ENCODE measurements around the gene PNPLA5. TPM values are rescaled to one million over a fixed set of nuclear protein-coding genes. Genes with fewer than 3 reads are reported as not detected.

PNPLA5 gene
- polyA plus RNA-seq, 1 experiment = not detected

DNA sequence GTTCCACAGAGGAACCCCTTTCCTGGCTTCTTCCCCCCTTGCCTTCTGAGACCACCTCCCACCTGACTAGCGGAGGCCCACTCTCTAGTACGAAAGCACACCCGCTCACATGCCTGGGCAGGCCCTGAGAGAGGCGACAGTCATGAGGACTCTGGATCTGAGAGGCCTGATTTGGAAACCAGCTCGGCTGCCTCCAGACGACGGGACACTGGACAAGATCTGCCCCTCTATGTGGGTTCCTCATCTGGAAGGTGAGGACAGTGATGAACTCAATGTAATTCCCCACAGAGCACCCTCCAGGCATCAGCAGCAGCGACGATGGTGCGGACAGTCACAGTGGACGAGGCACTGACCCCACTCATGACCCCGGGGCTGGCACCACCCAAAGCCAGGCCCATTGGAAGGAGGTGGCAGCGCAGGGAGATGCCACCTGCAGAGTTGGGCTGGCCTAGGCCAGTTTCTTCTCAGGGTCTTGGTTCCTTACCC is 37.0 kb downstream of the PNPLA5 start:
- Histone ChIP-seq H3K4me3 (ENCODE audit: low read depth, low read length) (no peak overlapping the region), H3K27me3 (ENCODE audit: control insufficient read depth, insufficient read depth, low read length) (peaks cover under 1% of the 10 kb centered on the region), H3K36me3 (ENCODE audit: control insufficient read depth, insufficient read depth, low read length) (no peaks in the 10 kb centered on the region)
- TF ChIP-seq, protein P1, sequence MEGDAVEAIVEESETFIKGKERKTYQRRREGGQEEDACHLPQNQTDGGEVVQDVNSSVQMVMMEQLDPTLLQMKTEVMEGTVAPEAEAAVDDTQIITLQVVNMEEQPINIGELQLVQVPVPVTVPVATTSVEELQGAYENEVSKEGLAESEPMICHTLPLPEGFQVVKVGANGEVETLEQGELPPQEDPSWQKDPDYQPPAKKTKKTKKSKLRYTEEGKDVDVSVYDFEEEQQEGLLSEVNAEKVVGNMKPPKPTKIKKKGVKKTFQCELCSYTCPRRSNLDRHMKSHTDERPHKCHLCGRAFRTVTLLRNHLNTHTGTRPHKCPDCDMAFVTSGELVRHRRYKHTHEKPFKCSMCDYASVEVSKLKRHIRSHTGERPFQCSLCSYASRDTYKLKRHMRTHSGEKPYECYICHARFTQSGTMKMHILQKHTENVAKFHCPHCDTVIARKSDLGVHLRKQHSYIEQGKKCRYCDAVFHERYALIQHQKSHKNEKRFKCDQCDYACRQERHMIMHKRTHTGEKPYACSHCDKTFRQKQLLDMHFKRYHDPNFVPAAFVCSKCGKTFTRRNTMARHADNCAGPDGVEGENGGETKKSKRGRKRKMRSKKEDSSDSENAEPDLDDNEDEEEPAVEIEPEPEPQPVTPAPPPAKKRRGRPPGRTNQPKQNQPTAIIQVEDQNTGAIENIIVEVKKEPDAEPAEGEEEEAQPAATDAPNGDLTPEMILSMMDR (IDR thresholded peaks at IDR 0.05; ENCODE audit: insufficient read depth, low read depth, low read length) = no peak
- ChIA-PET CTCF (no interaction called here), POLR2A (no interaction called here)
- no peak for DNase-seq (ENCODE audit: low read depth)

DNA sequence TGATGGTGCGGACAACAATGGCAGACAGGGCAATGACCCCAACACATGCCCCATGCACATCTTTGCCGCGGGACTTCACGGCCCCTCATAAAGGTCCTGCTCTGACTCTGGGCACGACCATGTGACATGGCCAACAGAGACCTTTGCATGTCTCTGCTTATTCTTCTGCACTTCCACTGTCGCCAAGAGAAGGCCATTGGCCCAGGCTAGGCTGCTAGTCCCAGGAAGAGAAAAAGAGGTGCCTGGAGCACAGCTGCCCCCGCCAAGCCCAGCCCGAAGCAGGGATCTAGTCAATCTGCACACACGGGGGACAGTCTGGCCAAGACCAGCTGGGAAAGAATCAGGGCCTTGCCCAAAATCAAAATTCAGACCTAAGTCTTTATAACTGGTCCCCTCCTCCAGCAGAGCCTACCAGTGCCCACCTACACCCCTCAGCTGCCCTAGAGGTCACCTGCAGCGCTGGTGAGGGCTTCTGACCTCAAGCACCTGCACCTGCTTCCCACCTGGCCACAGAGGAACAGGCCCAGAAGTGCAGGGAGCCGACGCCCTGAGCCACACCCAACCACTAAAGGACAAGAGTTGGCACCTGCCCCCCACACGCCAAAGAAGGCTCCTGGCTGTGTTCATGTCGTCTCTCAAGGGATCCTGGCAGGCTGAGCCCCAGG is 37.6 kb downstream of the PNPLA5 start:
- Histone ChIP-seq H3K36me3 (ENCODE audit: control insufficient read depth, insufficient read depth, low read length) (no peaks in the 10 kb centered on the region), H3K4me3 (ENCODE audit: low read depth, low read length) (no peak overlapping the region), H3K27me3 (ENCODE audit: control insufficient read depth, insufficient read depth, low read length) (peaks cover 2% of the 10 kb centered on the region)
- DNase-seq (ENCODE audit: low read depth) = no peak
- POLR2A ChIA-PET = no interaction called here
- CTCF ChIA-PET = interaction anchor here (0.6 kb wide), 1 partner anchor 529 kb away, joined by 5 read pairs; no protein-coding TSS in a partner anchor
- TF ChIP-seq, protein P1 (IDR thresholded peaks at IDR 0.05; ENCODE audit: insufficient read depth, low read depth, low read length) = no peak

DNA sequence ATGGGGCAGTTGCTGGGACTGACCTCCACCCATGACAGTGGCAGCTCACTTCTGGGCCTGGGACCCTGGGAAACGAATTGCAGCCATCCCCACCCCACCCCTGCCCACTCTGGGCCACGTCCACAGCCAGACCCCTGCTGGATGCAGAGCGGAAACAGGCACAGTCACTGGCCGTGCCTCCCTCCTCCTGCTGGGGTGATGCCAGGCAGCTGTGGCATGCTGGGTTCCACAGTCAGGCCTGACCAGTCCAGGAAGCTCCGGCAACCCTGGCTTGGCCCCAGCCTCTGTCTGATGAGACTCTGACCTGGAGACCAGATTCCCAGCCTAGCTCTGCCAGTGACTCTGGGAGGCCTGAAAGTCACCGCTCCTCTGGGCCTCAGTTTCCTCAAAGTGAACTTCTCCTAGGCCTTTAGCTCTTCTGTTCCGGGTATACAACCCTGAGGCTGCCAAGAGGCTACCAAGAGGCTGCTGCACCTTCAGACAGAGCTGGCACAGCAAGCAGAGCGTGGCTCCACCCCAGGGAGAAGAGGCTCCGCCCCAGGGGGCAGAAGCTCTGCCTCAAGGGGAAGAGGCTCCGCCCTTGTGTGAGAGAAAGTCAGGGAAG is 38.4 kb downstream of the PNPLA5 start:
- H3K27me3 ChIP-seq (ENCODE audit: control insufficient read depth, insufficient read depth, low read length) = peaks cover 4% of the 10 kb centered on the region
- no peak overlapping the region for H3K4me3 ChIP-seq (ENCODE audit: low read depth, low read length)
- TF ChIP-seq, protein P1 (IDR thresholded peaks at IDR 0.05; ENCODE audit: insufficient read depth, low read depth, low read length) = no peak
- H3K36me3 ChIP-seq (ENCODE audit: control insufficient read depth, insufficient read depth, low read length) = no peaks in the 10 kb centered on the region
- POLR2A ChIA-PET = no interaction called here
- CTCF ChIA-PET = interaction anchor here (1.1 kb wide), 1 partner anchor 32 kb away, joined by 3 read pairs; no protein-coding TSS in a partner anchor
- no peak for DNase-seq (ENCODE audit: low read depth)

DNA sequence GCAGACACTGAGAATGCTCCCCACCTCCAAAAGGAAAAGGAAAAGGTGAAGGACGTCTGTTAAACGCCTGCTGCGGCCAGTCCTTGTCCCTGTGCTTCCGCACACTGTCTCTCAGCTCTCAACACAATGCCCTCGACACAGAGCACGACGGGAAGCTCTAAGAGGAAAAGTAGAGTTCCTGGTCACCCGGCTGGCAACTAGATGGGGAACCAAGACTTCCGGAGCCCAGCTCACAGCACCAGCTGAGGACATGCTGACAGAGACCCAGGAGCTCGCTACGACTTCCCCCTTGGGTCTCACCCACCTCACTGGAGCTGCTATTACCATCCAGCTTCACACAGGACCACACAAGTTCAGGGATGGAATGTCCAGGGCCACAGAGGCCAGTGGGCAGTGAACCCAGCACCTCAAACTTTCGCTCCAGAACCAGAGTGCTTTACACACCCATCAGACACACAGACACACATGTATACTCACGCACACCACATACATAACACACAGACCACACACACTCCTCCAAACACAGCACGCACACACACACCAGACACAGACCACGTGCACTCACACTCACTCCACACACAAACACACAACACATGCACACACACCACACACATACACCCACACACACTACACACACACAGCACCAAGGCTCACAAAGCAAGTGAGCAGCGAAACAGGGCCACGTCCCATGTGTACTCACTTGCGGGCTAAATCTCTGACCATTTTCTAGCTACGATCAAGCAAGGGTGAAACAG is 39.1 kb downstream of the PNPLA5 start:
- TF ChIP-seq, protein P1 (IDR thresholded peaks at IDR 0.05; ENCODE audit: insufficient read depth, low read depth, low read length) = no peak
- ChIA-PET CTCF (interaction anchor here (1.1 to 1.2 kb wide), 2 partner anchors 10 to 32 kb away, joined by 3 to 6 read pairs; no protein-coding TSS in a partner anchor), POLR2A (no interaction called here)

DNA sequence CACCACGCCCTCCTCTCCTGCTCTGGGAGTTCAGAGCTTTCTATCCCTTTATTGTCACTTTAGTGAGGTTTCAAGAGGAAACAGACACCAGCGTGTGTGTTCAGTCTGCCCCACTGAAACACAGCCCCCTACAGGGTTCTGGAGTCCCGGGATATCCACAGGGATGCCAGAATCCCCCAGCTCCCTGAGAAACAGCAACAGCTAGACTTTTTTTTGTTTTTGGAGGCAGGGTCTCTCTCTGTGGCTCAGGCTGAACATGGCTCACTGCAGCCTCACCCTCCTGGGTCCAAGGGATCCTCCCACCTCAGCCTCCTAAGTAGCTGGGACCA is 39.9 kb downstream of the PNPLA5 start:
- Histone ChIP-seq H3K4me3 (ENCODE audit: low read depth, low read length) (no peak overlapping the region), H3K27me3 (ENCODE audit: control insufficient read depth, insufficient read depth, low read length) (peaks cover 4% of the 10 kb centered on the region), H3K36me3 (ENCODE audit: control insufficient read depth, insufficient read depth, low read length) (no peaks in the 10 kb centered on the region)
- no peak for DNase-seq (ENCODE audit: low read depth)
- ChIA-PET CTCF (interaction anchor here (0.6 to 1.2 kb wide), 3 partner anchors 9 to 774 kb away, joined by 3 to 6 read pairs (median 3); no protein-coding TSS in a partner anchor), POLR2A (no interaction called here)
- TF ChIP-seq, protein P1 (IDR thresholded peaks at IDR 0.05; ENCODE audit: insufficient read depth, low read depth, low read length) = no peak

More for the DNA sequence above, 39.1 kb downstream of the PNPLA5 start:
- peaks cover 4% of the 10 kb centered on the region for H3K27me3 ChIP-seq (ENCODE audit: control insufficient read depth, insufficient read depth, low read length)
- no peaks in the 10 kb centered on the region for H3K36me3 ChIP-seq (ENCODE audit: control insufficient read depth, insufficient read depth, low read length)
- H3K4me3 ChIP-seq (ENCODE audit: low read depth, low read length) = no peak overlapping the region
- DNase-seq (ENCODE audit: low read depth) = no peak
